K562 (cell line): ENCODE data around the gene RNF222. TPM values are rescaled to one million over a fixed set of nuclear protein-coding genes. Genes with fewer than 3 reads are reported as not detected.
A peak's percentile ranks its signal among the peaks of the same experiment; 100 is the strongest.

Experiments used
- BMI1 ChIP-seq: fragments of 150-350 bp; IDR thresholded peaks from 2 replicates; pipeline ENCODE4 v1.6.1; 2014; ENCODE audit warnings: low read length
- CBX2 ChIP-seq: fragments of 200-600 bp; sonication (generic); IDR thresholded peaks from one replicate; pipeline ENCODE4 v1.6.1; 2012; ENCODE audit warnings: mild to moderate bottlenecking, low read length, inconsistent platforms; ENCODE audit not compliant: insufficient read depth, poor library complexity, severe bottlenecking
- HDAC6 ChIP-seq: IDR thresholded peaks from 2 replicates; pipeline ENCODE4 v1.6.1; 2012; ENCODE audit warnings: low read depth, mild to moderate bottlenecking, control low read depth, inconsistent platforms, low read length, moderate library complexity
- HNRNPLL ChIP-seq: fragments of 200-400 bp; formaldehyde crosslinking; IDR thresholded peaks from 2 replicates; pipeline ENCODE4 v1.6.1; 2017; ENCODE audit warnings: low read length, low read depth, mild to moderate bottlenecking; ENCODE audit not compliant: poor library complexity, severe bottlenecking
- IRF9 ChIP-seq: fragments of 450-650 bp; IDR thresholded peaks from 2 replicates; pipeline ENCODE4 v1.6.1; 2016; ENCODE audit warnings: missing biosample characterization, missing genetic modification characterization
- KLF13 ChIP-seq: fragments of 450-650 bp; IDR thresholded peaks from 2 replicates; pipeline ENCODE4 v1.6.1; 2016; ENCODE audit warnings: missing genetic modification characterization, low read depth, mild to moderate bottlenecking, missing compliant biosample characterization, moderate library complexity, borderline replicate concordance
- RBM39 ChIP-seq: fragments of 200-400 bp; formaldehyde crosslinking; optimal IDR thresholded peaks from 2 replicates; pipeline ENCODE3; 2018; ENCODE audit warnings: low read depth, low read length
- SRF ChIP-seq, 2 experiments: fragments of 250-450, 450-650 bp in 1 of 2; sonication (Bioruptor Pico) in 1 of 2; sonication (generic) in 1 of 2; formaldehyde crosslinking; IDR thresholded peaks; 2 replicates each; pipeline versions ENCODE4 v1.5.0 to v1.5.1; 2020 to 2022; ENCODE audit warnings: mild to moderate bottlenecking in 1 of 2, missing genetic modification reagents in 1 of 2
- SUPT5H ChIP-seq: fragments of 450-650 bp; IDR thresholded peaks from 2 replicates; pipeline ENCODE4 v1.6.1; 2016
- TBL1XR1 ChIP-seq, 2 experiments: IDR thresholded peaks; 2 replicates each; pipeline ENCODE4 v1.6.1; 2012; ENCODE audit warnings: improper control_type of control experiment in 2 of 2, low read length in 2 of 2, mild to moderate bottlenecking in 1 of 2
- THAP7 ChIP-seq: fragments of 250-450 bp; sonication (Bioruptor Pico); IDR thresholded peaks from 2 replicates; pipeline ENCODE4 v1.5.0; 2021
- ZBTB12 ChIP-seq: fragments of 250-450 bp; sonication (Bioruptor Pico); IDR thresholded peaks from 2 replicates; pipeline ENCODE4 v1.4.0; 2020
- ZBTB17 ChIP-seq: fragments of 450-650 bp; formaldehyde crosslinking; IDR thresholded peaks from 2 replicates; pipeline ENCODE4 v1.4.0; 2020; ENCODE audit warnings: mild to moderate bottlenecking
- ZBTB8A ChIP-seq: fragments of 450-650 bp; IDR thresholded peaks from 2 replicates; pipeline ENCODE4 v1.6.1; 2018; ENCODE audit warnings: mild to moderate bottlenecking, moderate library complexity; ENCODE audit not compliant: partially characterized antibody
- ZFX ChIP-seq: sonication (generic); formaldehyde crosslinking; IDR thresholded peaks from 2 replicates; pipeline ENCODE4 v1.8.0; 2022; ENCODE audit warnings: mild to moderate bottlenecking, missing genetic modification reagents, moderate library complexity
- ZNF143 ChIP-seq: sonication (generic); formaldehyde crosslinking; IDR thresholded peaks from 2 replicates; pipeline ENCODE4 v1.9.0; 2022; ENCODE audit warnings: mild to moderate bottlenecking, missing genetic modification reagents
- polyA plus RNA-seq, 8 experiments: library from polyadenylated mRNA; depleted of rRNA in 4 of 8; stranded (reverse) in 5 of 8; unstranded in 3 of 8; fragments of >200 nt; fragmentation: Nextera tagmentation in 2 of 8; fragmentation: Illumina TruSeq in 1 of 8; extraction: Ambion mirVana in 2 of 8; extraction: Trizol in 1 of 8; gene quantifications; 2 replicates each; pipeline versions ENCODE4 v1.2.1 to v1.2.3, GENCODE V29; 2011 to 2014; ENCODE audit warnings: inconsistent platforms in 1 of 8, missing spikeins in 1 of 8
- total RNA-seq, 7 experiments: library from RNA; depleted of rRNA in 6 of 7; stranded (reverse); fragments of >200 nt in 6 of 7; fragmentation: Illumina TruSeq in 2 of 7; extraction: Trizol in 2 of 7; gene quantifications; 2 replicates each; pipeline versions ENCODE4 v1.2.1 to v1.2.3, GENCODE V29; 2011 to 2021; ENCODE audit warnings: low replicate concordance in 1 of 7
- TF ChIP-seq, protein P1 (sequence below), 2 experiments: fragments of 450-650 bp; IDR thresholded peaks; 2 replicates each; pipeline ENCODE4 v1.6.1; 2018; ENCODE audit warnings: mild to moderate bottlenecking in 2 of 2, low read depth in 1 of 2; ENCODE audit not compliant: partially characterized antibody in 2 of 2
- TF ChIP-seq, protein P2 (sequence below): fragments of 450-650 bp; formaldehyde crosslinking; conservative IDR thresholded peaks from 2 replicates; pipeline ENCODE4 v1.4.0; 2022; ENCODE audit warnings: mild to moderate bottlenecking, missing genetic modification characterization

The RNF222 gene
- total and polyA plus RNA-seq, 9 of the 15 experiments (the other 6 are each of a cell fraction or from before 2014, with no cell fraction given), result not detected

- no peak for TF ChIP-seq IRF9
- TF ChIP-seq, protein P1, sequence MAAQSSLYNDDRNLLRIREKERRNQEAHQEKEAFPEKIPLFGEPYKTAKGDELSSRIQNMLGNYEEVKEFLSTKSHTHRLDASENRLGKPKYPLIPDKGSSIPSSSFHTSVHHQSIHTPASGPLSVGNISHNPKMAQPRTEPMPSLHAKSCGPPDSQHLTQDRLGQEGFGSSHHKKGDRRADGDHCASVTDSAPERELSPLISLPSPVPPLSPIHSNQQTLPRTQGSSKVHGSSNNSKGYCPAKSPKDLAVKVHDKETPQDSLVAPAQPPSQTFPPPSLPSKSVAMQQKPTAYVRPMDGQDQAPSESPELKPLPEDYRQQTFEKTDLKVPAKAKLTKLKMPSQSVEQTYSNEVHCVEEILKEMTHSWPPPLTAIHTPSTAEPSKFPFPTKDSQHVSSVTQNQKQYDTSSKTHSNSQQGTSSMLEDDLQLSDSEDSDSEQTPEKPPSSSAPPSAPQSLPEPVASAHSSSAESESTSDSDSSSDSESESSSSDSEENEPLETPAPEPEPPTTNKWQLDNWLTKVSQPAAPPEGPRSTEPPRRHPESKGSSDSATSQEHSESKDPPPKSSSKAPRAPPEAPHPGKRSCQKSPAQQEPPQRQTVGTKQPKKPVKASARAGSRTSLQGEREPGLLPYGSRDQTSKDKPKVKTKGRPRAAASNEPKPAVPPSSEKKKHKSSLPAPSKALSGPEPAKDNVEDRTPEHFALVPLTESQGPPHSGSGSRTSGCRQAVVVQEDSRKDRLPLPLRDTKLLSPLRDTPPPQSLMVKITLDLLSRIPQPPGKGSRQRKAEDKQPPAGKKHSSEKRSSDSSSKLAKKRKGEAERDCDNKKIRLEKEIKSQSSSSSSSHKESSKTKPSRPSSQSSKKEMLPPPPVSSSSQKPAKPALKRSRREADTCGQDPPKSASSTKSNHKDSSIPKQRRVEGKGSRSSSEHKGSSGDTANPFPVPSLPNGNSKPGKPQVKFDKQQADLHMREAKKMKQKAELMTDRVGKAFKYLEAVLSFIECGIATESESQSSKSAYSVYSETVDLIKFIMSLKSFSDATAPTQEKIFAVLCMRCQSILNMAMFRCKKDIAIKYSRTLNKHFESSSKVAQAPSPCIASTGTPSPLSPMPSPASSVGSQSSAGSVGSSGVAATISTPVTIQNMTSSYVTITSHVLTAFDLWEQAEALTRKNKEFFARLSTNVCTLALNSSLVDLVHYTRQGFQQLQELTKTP (IDR thresholded peaks at IDR 0.05; ENCODE audit: low read depth in 1 of 2, partially characterized antibody in 2 of 2), result peak in 1 of 2 experiments; percentile 34
- TF ChIP-seq, protein P2, sequence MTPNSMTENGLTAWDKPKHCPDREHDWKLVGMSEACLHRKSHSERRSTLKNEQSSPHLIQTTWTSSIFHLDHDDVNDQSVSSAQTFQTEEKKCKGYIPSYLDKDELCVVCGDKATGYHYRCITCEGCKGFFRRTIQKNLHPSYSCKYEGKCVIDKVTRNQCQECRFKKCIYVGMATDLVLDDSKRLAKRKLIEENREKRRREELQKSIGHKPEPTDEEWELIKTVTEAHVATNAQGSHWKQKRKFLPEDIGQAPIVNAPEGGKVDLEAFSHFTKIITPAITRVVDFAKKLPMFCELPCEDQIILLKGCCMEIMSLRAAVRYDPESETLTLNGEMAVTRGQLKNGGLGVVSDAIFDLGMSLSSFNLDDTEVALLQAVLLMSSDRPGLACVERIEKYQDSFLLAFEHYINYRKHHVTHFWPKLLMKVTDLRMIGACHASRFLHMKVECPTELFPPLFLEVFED (CRISPR knock-in tag), result no peak
- no peak for TF ChIP-seq ZBTB12
- no peak for TF ChIP-seq THAP7 (CRISPR knock-in tag)
- 0 out of 2 replicates have a peak, but pooled peaks have one; percentile 65 for TF ChIP-seq ZBTB17
- TF ChIP-seq BMI1, result no peak
- no peak for TF ChIP-seq RBM39
- no peak for TF ChIP-seq CBX2
- TF ChIP-seq HNRNPLL, result peak; percentile 67
- no peak for TF ChIP-seq TBL1XR1 (IDR thresholded peaks at IDR 0.05; ENCODE audit: low read length in 2 of 2)
- TF ChIP-seq HDAC6, result no peak
- peak; percentile 81 for TF ChIP-seq SUPT5H
- no peak for TF ChIP-seq ZBTB8A
- peak; percentile 95 for TF ChIP-seq ZFX
- TF ChIP-seq ZNF143, result no peak
- 0 out of 4 replicates have a peak, but pooled peaks of 1 of the 2 experiments have one; percentile 46 for TF ChIP-seq SRF (CRISPR knock-in tag; IDR thresholded peaks at IDR 0.05)
- no peak for TF ChIP-seq KLF13 (tag)
These were observed 37.9 kb upstream of the RNF222 start, which contains the start of gene NDEL1 (continued) for GRCh38 chr17:8435245-8436168.
